Middle frontal gyrus (tissue), 1 donor: ENCODE data around the gene UNC45A.
"Not testable (repeated sequence)": the region's sequence is repeated elsewhere in the genome, so short reads cannot be mapped to it uniquely, and the experiment has no call there.

Source experiments
- DNase-seq: peaks from one replicate; pipeline ENCODE4 v3.0.0-alpha.2; 2015; ENCODE audit warnings: low spot score; ENCODE audit errors: extremely low spot score

Gene UNC45A, protein sequence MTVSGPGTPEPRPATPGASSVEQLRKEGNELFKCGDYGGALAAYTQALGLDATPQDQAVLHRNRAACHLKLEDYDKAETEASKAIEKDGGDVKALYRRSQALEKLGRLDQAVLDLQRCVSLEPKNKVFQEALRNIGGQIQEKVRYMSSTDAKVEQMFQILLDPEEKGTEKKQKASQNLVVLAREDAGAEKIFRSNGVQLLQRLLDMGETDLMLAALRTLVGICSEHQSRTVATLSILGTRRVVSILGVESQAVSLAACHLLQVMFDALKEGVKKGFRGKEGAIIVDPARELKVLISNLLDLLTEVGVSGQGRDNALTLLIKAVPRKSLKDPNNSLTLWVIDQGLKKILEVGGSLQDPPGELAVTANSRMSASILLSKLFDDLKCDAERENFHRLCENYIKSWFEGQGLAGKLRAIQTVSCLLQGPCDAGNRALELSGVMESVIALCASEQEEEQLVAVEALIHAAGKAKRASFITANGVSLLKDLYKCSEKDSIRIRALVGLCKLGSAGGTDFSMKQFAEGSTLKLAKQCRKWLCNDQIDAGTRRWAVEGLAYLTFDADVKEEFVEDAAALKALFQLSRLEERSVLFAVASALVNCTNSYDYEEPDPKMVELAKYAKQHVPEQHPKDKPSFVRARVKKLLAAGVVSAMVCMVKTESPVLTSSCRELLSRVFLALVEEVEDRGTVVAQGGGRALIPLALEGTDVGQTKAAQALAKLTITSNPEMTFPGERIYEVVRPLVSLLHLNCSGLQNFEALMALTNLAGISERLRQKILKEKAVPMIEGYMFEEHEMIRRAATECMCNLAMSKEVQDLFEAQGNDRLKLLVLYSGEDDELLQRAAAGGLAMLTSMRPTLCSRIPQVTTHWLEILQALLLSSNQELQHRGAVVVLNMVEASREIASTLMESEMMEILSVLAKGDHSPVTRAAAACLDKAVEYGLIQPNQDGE

DNA sequence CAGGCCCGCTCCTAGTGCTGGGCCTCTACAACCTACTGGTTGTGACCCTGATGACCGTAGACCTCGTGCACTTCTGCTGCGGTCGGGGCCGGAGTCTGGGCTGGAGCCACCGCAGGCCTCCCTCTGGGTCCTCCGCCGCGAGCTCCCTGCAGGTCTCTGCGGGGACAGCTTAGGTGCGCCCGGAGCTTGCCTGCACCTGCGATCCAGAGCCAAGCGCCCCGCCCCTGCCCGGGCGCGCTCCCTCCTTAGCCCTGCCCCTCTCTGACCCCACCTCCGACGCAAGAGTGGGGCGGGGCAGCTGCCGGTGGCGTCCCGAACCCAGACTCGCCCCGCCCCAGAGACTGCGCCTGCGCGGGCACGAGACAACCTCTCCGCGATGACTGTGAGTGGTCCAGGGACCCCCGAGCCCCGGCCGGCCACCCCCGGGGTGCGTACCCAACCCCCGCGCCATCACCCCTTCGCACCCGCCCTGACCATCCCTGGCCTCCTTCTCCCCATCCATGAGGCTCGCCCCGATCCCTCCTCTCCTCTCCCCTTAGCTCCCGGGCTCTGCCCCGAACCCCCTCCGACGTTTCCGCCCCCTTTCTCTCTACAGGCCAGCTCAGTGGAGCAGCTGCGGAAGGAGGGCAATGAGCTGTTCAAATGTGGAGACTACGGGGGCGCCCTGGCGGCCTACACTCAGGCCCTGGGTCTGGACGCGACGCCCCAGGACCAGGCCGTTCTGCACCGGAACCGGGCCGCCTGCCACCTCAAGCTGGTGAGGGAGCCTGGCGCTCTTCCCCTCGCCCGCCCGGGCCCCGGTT lies at the start of gene UNC45A:
TSS of gene UNC45A (plus strand) at position 337 of the 803 bp plus-strand sequence. CDS start at position 377, 40 bp downstream.
- peak; percentile 73 for DNase-seq

GRCh38 chr15:90885432-90886290 lies 49.4 kb upstream of the UNC45A start:
- no peak for DNase-seq

GRCh38 chr15:90886291-90886614 lies 48.8 kb upstream of the UNC45A start:
- DNase-seq: no peak

DNA sequence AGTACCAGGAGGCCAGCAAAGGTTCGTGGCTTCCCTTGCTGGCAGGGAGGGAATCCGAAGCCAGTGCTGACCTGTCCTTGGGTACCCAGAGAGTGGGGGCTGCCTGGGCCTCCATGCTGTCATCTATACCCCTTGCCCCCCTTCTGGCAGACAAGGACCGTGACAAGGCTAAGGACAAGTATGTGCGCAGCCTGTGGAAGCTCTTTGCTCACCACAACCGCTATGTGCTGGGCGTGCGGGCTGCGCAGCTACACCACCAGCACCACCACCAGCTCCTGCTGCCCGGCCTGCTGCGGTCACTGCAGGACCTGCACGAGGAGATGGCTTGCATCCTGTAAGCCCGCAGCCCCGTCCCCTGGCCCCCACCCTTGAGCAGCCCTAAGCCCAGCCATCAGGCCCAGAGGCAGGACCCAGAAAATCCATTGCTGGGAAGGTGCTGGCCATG lies 48.0 kb upstream of the UNC45A start:
- no peak for DNase-seq

DNA sequence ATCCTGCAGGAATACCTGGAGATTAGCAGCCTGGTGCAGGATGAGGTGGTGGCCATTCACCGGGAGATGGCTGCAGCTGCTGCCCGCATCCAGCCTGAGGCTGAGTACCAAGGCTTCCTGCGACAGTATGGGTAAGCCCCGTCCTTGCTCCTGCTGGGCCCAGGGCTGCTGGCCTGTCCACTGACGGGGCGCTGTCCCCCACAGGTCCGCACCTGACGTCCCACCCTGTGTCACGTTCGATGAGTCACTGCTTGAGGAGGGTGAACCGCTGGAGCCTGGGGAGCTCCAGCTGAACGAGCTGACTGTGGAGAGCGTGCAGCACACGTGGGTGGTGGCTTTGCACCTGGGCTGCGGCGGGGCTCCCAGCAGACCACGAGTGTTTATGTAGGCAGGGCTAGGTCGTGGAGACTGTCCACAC lies 45.8 kb upstream of the UNC45A start:
- DNase-seq: no peak

DNA sequence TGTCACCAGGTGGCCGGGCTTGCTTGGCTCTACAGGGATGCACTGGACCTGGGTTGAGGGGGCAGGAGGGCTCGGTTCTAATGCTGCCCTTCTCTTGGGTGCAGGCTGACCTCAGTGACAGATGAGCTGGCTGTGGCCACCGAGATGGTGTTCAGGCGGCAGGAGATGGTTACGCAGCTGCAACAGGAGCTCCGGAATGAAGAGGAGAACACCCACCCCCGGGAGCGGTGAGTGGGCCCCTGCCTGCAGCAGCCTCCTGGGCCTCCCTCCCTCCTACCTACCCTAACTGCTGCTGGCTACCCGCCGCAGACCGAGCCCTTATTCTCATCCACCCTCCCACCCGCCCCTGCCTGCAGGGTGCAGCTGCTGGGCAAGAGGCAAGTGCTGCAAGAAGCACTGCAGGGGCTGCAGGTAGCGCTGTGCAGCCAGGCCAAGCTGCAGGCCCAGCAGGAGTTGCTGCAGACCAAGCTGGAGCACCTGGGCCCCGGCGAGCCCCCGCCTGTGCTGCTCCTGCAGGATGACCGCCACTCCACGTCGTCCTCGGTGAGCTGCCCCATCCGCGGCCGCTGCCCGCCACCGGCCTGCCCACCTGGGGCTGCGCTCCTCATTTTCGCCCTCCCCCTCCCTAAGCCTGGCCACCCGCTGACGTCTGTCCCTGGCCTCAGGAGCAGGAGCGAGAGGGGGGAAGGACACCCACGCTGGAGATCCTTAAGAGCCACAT lies 45.2 kb upstream of the UNC45A start:
- DNase-seq: no peak

- DNase-seq: no peak
These were observed 44.2 kb upstream of the UNC45A start for GRCh38 chr15:90890839-90891238.

- no peak for DNase-seq
These were observed 43.6 kb upstream of the UNC45A start for GRCh38 chr15:90891346-90891949.

DNA sequence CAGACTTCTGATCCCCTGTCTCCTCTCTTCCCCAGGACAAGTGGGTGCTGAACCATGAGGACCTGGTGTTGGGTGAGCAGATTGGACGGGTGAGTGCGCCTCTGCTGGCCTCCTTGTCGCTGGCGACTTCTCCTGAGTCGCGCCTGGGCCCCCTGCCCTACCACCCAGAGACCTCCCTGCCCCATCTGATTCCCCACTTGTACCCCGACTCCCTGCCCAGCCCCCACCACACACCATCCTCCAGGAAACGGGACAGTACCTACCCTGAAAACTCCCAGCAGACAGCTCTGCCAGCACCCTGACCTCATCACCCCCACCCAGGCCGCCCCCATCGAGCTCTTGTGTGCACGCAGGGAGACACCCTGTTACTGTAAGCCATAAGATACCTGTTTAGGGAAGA lies 43.1 kb upstream of the UNC45A start:
- DNase-seq: no peak

- DNase-seq: no peak
These were observed 42.4 kb upstream of the UNC45A start for GRCh38 chr15:90892498-90893174.

DNA sequence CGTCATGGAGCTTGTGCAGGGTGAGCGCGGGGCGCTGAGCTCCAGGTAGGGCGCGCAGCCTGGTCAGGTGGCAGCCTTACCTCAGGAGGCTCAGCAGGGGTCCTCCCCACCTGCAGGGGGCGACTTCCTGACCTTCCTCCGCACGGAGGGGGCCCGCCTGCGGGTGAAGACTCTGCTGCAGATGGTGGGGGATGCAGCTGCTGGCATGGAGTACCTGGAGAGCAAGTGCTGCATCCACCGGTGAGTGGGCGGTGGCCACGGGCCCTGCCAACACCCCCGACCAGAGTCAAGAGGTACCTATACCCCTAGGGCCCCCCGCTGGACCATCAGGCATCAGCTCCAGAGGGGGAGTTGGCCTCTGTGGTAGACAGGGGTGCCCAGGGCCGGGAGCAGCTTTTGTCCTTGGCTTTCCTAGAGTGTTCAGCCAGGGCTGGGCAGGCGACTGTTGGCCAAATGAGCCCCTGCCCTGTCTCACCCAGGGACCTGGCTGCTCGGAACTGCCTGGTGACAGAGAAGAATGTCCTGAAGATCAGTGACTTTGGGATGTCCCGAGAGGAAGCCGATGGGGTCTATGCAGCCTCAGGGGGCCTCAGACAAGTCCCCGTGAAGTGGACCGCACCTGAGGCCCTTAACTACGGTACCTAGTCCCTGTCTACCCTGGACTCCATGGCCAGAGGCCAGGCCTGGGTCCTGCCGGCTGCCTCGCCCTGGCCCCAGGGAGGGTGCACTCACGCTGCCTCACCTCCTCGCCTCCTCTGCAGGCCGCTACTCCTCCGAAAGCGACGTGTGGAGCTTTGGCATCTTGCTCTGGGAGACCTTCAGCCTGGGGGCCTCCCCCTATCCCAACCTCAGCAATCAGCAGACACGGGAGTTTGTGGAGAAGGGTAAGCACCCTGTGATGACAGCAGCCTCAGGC lies 41.7 kb upstream of the UNC45A start:
- no peak for DNase-seq

- DNase-seq: peak; percentile 52
These were observed 39.4 kb upstream of the UNC45A start for GRCh38 chr15:90895571-90896117.

- DNase-seq: not testable (repeated sequence)
These were observed 37.9 kb upstream of the UNC45A start for GRCh38 chr15:90897131-90897655.

- no peak for DNase-seq
These were observed 33.7 kb upstream of the UNC45A start for GRCh38 chr15:90901175-90902039.

DNA sequence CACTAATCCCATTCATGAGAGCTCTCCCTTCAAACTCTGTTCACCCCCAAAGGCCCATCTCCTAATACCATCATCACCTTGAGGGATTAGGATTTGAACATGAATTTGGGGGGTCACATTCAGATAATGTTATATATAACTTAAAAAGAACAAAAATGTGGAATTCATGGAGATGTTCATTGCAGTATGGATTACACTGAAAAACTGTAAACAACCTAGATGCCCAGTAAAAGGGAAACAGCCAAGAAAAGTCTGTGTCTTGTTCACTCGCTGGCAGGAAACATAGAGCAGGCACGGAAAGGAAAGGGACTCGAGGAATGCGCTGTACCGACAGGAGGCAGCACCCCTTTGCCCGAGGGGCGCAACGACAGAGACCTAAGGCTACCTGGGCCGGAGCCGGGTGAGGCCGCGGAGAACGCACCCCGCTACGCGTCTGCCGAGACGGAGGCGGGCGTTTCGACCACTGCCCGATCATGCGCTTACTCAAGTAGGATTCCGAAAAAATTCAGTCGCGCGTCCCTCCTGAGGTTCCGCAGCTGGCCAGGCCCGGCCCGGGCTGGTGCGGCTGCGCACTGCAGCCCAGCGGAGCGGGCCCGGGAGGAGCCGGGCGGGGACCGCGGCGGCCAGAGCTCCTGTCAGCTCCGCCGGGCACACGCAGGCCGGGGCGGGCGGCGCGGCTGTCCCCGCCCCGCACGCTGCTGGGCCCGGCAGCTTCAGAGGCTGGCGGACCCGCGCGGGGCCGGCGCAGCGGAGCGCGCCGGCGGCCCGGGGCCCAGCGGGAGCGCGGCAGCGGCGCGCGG lies 32.8 kb upstream of the UNC45A start:
- peak; percentile 63 for DNase-seq
